GM20000 (cell line): Measurements from ENCODE around the gene TSPAN14.
"Not testable (repeated sequence)": the region's sequence is repeated elsewhere in the genome, so short reads cannot be mapped to it uniquely, and the experiment has no call there.

Experiments used
- DNase-seq: peaks from one replicate; pipeline ENCODE4 v3.0.0; 2012; ENCODE audit warnings: low spot score
- TF ChIP-seq, protein P1 (sequence below): IDR thresholded peaks from 2 replicates; pipeline ENCODE4 v1.5.1; 2012; ENCODE audit warnings: mild to moderate bottlenecking, control low read depth; ENCODE audit errors: extremely low read depth, missing control alignments

The TSPAN14 gene

DNA sequence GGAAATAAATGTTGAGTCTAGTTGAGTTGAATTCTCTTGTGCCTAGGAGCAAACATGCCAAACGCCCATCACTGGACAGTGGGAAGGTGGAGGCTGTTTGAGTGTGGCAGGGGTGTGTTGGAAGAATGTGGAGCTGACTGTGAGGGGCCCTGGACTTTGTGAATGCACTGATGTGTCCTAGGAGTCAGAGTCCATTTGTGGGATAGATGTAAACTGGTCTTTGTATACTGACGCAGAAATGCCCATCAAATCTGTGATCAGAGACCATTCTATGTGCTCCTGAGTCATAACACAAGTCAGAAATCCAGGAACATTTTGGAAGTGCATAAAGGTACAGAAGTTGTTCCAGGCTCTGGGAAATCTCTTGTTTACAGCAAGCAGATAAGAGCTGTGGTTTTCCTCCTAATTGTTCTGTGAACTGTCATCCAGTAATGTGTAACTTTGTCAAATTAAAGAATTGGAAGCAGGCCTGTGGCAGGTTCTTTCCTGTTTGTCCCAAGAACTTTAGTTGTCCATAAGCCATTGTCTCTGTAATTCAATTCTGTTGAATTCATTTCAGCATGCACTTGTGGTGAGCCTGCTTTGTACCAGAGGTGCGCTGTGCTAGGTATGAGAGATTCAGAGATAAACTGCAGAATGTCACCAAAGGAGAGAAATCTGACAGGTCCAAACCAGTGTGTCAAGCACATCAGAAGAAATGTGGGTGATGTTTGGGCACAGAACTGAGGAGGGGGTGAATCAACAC, 38.2 kb upstream of the TSPAN14 start:
- no peak for DNase-seq
- TF ChIP-seq, protein P1, sequence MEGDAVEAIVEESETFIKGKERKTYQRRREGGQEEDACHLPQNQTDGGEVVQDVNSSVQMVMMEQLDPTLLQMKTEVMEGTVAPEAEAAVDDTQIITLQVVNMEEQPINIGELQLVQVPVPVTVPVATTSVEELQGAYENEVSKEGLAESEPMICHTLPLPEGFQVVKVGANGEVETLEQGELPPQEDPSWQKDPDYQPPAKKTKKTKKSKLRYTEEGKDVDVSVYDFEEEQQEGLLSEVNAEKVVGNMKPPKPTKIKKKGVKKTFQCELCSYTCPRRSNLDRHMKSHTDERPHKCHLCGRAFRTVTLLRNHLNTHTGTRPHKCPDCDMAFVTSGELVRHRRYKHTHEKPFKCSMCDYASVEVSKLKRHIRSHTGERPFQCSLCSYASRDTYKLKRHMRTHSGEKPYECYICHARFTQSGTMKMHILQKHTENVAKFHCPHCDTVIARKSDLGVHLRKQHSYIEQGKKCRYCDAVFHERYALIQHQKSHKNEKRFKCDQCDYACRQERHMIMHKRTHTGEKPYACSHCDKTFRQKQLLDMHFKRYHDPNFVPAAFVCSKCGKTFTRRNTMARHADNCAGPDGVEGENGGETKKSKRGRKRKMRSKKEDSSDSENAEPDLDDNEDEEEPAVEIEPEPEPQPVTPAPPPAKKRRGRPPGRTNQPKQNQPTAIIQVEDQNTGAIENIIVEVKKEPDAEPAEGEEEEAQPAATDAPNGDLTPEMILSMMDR: no peak

DNA sequence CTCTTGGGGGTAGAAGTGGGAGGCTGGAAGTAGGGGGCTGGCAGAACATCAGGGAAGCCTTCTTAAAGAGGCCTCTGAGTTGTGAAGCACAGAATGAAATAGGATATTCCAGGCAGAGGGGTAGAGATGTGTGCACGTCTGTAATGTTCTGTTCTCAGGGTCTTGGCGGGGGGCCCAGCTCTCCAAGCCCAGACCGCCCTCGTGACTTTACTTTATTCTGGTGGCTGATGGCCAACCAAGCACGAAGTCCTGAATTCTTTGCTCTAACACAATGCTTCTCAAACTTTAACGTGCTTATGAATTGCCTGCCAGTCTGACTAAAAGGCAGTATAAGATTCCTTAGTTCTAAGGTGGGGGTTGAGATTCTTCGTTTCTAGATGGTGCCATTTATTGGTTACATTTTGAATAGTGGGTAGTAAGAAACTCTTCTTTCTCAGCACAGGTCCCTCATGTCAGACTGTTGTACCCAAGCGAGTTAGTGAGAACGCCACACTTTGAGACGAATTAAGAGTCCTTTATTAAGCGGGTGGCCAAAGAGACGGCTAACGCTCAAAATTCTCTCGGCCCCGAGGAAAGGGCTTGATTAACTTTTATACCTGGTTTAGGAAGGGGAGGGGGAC, 37.5 kb upstream of the TSPAN14 start:
- TF ChIP-seq, protein P1: no peak
- DNase-seq: no peak

DNA sequence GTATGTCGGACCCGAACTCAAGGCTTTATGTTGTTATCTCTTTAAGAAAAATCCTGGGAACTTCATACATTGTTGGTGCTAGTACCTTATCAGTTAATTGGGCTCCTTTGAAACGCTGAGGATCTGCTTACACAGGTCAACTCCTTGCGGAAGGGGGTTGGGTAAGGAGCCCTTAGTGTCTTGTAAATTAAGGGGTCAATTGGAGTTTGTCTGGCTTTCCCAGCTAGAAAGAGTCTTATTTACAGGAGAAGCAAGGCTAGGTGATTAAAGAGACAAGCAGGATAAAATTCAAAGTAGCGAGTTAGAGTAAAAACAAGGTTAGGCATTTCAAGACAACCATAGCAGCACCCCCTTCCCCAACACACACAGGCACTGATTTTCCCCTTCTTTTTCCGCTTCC, 36.9 kb upstream of the TSPAN14 start:
- DNase-seq: not testable (repeated sequence)

DNA sequence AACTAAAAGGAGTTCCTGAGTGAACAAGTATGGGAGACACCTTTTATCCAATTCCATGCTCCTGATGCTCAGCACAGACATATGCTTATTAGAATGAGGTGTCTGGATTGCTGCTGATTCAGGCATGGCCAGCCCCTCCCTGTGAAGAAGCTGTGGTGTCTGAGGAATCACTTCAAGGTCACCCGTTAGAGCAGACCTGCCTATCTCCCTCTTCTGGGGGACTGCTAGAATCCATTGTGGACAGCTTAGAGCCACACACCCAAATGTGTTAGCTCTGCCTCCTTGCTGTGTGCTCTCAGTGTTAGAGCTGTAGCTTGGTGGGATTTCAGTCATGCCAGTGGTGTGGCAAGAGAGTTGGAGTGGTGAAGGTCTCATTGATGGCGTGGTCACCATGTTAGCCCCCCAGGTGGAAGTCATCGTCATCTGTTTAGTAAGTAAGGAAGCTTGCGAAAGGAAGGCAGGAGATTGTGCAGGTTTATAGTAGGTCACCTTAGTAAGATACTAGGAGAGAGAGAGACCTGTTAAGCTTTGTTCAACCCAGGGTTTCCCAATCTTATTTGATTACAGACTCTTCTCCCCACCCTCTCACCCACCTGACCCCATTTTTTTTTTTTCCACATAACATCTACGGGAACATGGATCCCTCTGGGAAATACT, 32.9 kb upstream of the TSPAN14 start:
- TF ChIP-seq, protein P1: no peak
- DNase-seq: no peak

DNA sequence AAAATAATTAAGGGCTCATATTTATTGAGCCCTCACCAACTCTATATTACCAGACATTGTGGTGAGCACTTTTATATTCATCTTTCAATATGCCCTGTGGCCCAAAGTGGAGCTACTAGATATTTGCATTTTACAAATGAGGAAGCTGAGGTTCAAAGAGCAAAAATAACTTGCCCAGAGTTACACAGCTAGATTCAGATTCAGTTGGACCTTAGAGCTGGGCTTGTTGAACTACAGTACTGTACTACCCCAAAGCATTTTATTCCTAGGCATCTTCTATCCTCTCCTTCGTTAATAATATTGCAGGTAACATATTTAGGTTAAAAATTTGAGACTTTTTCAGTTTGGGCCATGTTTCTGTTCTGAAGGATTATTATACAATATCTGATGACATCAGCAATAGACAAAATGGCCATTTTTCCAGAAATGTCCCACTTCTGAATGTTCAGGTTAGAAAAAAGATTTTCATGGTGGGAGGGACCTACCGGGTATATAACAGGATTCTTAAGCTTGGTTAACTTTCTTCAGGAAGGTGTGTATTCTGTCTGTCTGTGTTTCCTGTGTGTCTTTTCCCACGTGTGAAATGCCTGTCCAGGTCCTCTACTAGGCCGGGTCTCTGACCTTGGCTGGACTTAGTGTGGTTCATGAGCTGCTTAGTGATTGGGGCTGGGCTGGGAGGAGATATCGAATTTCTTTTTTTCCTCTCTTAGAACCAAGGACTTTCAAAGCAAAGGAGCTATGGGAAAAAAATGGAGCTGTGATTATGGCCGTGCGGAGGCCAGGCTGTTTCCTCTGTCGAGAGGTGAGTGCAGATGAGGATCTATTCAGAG, 32.2 kb upstream of the TSPAN14 start:
- TF ChIP-seq, protein P1: no peak
- DNase-seq: peak; percentile 64

DNA sequence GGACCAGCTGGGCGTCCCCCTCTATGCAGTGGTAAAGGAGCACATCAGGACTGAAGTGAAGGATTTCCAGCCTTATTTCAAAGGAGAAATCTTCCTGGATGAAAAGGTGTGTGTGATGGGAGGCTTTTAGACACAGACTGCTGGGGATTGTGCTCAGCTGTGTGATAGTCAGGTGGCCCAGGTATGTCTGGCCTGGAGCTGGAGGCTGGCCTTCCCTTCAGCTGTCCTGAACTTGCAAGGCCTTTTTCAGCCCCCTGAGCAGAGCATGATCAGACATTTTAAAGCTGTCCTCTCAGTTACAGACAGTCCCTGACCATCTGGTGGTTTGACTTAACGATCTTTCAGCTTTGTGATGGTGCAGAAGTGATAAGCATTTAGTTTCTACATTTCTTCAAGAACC, 28.2 kb upstream of the TSPAN14 start:
- DNase-seq: no peak
- TF ChIP-seq, protein P1: no peak

DNA sequence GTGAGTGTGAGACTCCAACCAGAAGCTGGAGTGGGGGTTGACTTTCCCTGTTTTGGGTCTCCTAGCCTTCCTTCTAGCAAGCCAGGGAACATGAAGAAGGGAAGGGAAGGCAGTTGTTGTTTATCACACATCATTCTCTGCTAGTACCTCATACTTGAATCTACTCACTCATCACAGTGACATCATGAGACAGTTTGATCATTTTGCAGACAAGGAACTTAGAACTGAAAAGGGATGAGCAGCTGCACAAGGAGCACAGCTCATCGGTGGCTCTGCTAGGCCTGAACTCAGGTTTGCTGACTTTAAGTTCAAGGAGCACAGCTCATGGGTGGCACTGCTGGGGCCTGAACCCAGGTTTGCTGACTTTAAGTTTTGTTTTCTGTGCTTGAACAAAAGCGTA, 26.6 kb upstream of the TSPAN14 start:
- no peak for DNase-seq
- TF ChIP-seq, protein P1: no peak
